Karpas-422 (cell line): Measurements from ENCODE around the gene SLC24A4. TPM values are rescaled to one million over a fixed set of nuclear protein-coding genes. Genes with fewer than 3 reads are reported as not detected.
"Not testable (repeated sequence)": the region's sequence is repeated elsewhere in the genome, so short reads cannot be mapped to it uniquely, and the experiment has no call there.

ENCODE experiments used
- DNase-seq: peaks from one replicate; pipeline ENCODE4 v3.0.0-alpha.2; 2015
- H2AFZ ChIP-seq: fragments of 200-600 bp; sonication (generic); 2 replicates; pipeline ENCODE4 v1.6.1; 2014; ENCODE audit warnings: antibody characterized with exemption, low read length, mixed read lengths
- H3K27ac ChIP-seq: fragments of 200-600 bp; sonication (generic); 2 replicates; pipeline ENCODE4 v1.5.1; 2014; ENCODE audit warnings: mild to moderate bottlenecking, low read length, moderate library complexity
- H3K27me3 ChIP-seq: fragments of 200-600 bp; sonication (generic); 2 replicates; pipeline ENCODE4 v1.6.1; 2014; ENCODE audit warnings: low read length, mixed read lengths
- H3K36me3 ChIP-seq: fragments of 200-600 bp; sonication (generic); 2 replicates; pipeline ENCODE4 v1.6.1; 2014; ENCODE audit warnings: low read length, mixed read lengths; ENCODE audit not compliant: insufficient read depth
- H3K4me1 ChIP-seq: fragments of 200-600 bp; sonication (generic); 2 replicates; pipeline ENCODE4 v1.6.1; 2014; ENCODE audit warnings: mild to moderate bottlenecking, low read length, mixed read lengths
- H3K4me2 ChIP-seq: fragments of 200-600 bp; sonication (generic); 2 replicates; pipeline ENCODE4 v1.6.1; 2014; ENCODE audit warnings: low read length, low read depth, mild to moderate bottlenecking; ENCODE audit not compliant: poor library complexity, severe bottlenecking
- H3K4me3 ChIP-seq: fragments of 200-600 bp; sonication (generic); 2 replicates; pipeline ENCODE4 v1.5.1; 2014; ENCODE audit warnings: mild to moderate bottlenecking, antibody characterized with exemption, low read length, mixed read lengths
- H3K79me2 ChIP-seq: fragments of 200-600 bp; sonication (generic); 2 replicates; pipeline ENCODE4 v1.6.1; 2014; ENCODE audit warnings: mild to moderate bottlenecking, low read length, mixed read lengths
- H3K9ac ChIP-seq: fragments of 200-600 bp; sonication (generic); 2 replicates; pipeline ENCODE4 v1.6.0; 2014; ENCODE audit warnings: low read length
- H3K9me2 ChIP-seq: fragments of 200-600 bp; sonication (generic), shearing (Covaris generic); replicated peaks from 2 replicates; pipeline ENCODE4 v1.6.0; 2014; ENCODE audit warnings: mild to moderate bottlenecking, low read length, moderate library complexity; ENCODE audit not compliant: insufficient read depth
- H3K9me3 ChIP-seq: fragments of 300-700, 200-600 bp; sonication (generic); 2 replicates; pipeline ENCODE4 v1.6.1; 2014; ENCODE audit warnings: low read length, mixed read lengths
- H4K20me1 ChIP-seq: fragments of 200-600 bp; sonication (generic); 2 replicates; pipeline ENCODE4 v1.6.1; 2014; ENCODE audit warnings: mild to moderate bottlenecking, antibody characterized with exemption, low read length, low read depth; ENCODE audit not compliant: insufficient read depth
- total RNA-seq: library from RNA; depleted of rRNA; stranded (reverse); fragments of >200 nt; shearing (Covaris generic); gene quantifications from 2 replicates; pipeline ENCODE4 v1.2.3, GENCODE V29; 2014; ENCODE audit warnings: low replicate concordance

SLC24A4 gene
- total RNA-seq, 1 experiment from 2014 or later = not detected

DNA sequence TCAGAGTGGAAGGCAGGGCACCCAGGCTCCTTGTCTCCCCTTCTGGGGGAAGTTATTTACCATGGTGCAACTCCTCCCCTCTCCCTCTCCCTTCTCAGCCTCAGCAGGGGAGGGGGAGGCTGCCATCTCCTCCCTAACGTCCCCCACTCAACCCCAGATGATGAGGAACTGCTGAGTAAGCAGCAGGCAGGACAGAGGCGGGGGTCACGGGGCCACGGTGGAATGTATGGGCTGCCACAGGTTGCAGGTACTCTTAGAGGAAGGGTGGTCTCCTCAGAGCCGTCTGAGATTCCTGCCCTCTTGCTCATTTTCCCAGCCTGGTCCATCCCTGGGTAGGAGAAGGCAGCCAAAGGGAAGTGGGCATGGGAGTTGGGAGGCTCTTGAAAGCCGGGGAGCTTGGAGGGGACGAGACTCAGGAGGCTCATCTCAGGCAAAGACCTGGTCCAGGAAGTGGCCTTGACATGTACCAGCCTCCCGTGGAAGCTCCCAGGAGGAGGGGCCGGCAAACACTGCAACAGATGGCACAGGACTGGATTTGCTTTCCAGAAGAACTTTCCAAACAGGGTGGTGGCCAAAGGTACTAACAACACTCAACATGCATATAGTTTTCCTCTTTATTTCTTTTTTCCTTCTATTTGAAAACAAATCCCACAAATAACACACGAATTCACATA, 209.7 kb downstream of the SLC24A4 start:
- Histone ChIP-seq H3K4me1 (no peaks in the 10 kb centered on the region), H3K9me2 (no peaks in the 10 kb centered on the region), H3K4me3 (no peak overlapping the region), H3K4me2 (no peak overlapping the region), H3K36me3 (no peaks in the 10 kb centered on the region), H2AFZ (no peak overlapping the region), H3K79me2 (no peaks in the 10 kb centered on the region), H3K27me3 (no peaks in the 10 kb centered on the region), H3K9me3 (no peaks in the 10 kb centered on the region), H3K9ac (no peak overlapping the region), H4K20me1 (no peaks in the 10 kb centered on the region), H3K27ac (no peak overlapping the region)
- no peak for DNase-seq

- Histone ChIP-seq H3K4me2 (no peak overlapping the region), H3K27me3 (no peaks in the 10 kb centered on the region), H3K9me2 (no peaks in the 10 kb centered on the region), H3K9me3 (no peaks in the 10 kb centered on the region), H3K4me3 (no peak overlapping the region), H4K20me1 (no peaks in the 10 kb centered on the region), H3K4me1 (no peaks in the 10 kb centered on the region), H3K27ac (no peak overlapping the region), H3K36me3 (no peaks in the 10 kb centered on the region), H2AFZ (no peak overlapping the region), H3K79me2 (no peaks in the 10 kb centered on the region), H3K9ac (no peak overlapping the region)
- DNase-seq = no peak
Observed at GRCh38 chr14:92534932-92535643, 212.1 kb downstream of the SLC24A4 start.

GRCh38 chr14:92536231-92536630, 213.3 kb downstream of the SLC24A4 start:
- H3K4me2 ChIP-seq, H3K27ac ChIP-seq, H3K9me3 ChIP-seq, H3K9ac ChIP-seq, DNase-seq, H2AFZ ChIP-seq, H3K4me1 ChIP-seq, H3K27me3 ChIP-seq, H3K4me3 ChIP-seq, H3K9me2 ChIP-seq, H4K20me1 ChIP-seq, H3K36me3 ChIP-seq, H3K79me2 ChIP-seq: not testable (repeated sequence)

DNA sequence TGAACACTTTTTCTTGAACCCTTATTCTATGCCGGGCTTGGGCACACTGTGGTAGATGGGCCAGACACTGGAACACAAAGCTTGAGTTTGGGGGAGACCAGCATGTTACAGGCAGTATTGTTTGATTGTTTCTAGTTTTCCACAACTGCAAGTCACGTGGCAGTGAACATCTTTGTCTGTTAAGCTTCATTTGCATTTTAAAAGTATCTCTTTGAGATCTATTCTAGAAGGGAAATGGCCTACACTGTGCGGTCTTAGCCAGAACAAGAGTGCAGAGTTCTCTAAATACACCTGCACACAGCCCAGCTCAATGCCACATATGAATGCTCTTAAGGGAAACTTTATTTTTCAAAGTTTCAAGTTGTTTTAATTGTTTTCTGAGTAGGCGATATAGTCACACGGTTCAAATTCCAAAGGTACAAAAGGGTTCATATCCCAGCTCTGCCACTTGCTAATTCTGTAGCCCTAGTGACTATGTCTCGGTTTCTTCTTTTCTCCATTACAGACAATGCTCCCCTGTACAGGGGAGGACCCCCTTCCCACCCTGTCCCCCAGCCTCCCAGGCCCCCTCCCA, 215.5 kb downstream of the SLC24A4 start:
- no peak for DNase-seq
- Histone ChIP-seq H3K27ac (no peak overlapping the region), H2AFZ (no peak overlapping the region)

GRCh38 chr14:92539419-92539818, 216.5 kb downstream of the SLC24A4 start:
- Histone ChIP-seq H3K27me3 (no peaks in the 10 kb centered on the region), H3K4me2 (no peak overlapping the region), H3K9me2 (no peaks in the 10 kb centered on the region), H3K27ac (no peak overlapping the region), H4K20me1 (no peaks in the 10 kb centered on the region), H3K36me3 (no peaks in the 10 kb centered on the region), H3K79me2 (no peaks in the 10 kb centered on the region), H3K4me3 (no peak overlapping the region), H3K4me1 (no peaks in the 10 kb centered on the region), H3K9me3 (no peaks in the 10 kb centered on the region), H2AFZ (no peak overlapping the region), H3K9ac (no peak overlapping the region)
- DNase-seq = no peak

More for the DNA sequence above, 215.5 kb downstream of the SLC24A4 start:
- Histone ChIP-seq H3K9me2 (no peaks in the 10 kb centered on the region), H3K4me1 (no peaks in the 10 kb centered on the region), H3K79me2 (no peaks in the 10 kb centered on the region), H3K9ac (no peak overlapping the region), H3K27me3 (no peaks in the 10 kb centered on the region), H3K4me3 (no peak overlapping the region), H3K36me3 (no peaks in the 10 kb centered on the region), H3K4me2 (no peak overlapping the region), H4K20me1 (no peaks in the 10 kb centered on the region), H3K9me3 (no peaks in the 10 kb centered on the region)

GRCh38 chr14:92539875-92540274, 216.9 kb downstream of the SLC24A4 start:
- Histone ChIP-seq H3K9ac (no peak overlapping the region), H3K27me3 (no peaks in the 10 kb centered on the region), H3K27ac (no peak overlapping the region), H3K9me3 (no peaks in the 10 kb centered on the region), H3K4me1 (no peaks in the 10 kb centered on the region), H3K4me2 (no peak overlapping the region), H3K4me3 (no peak overlapping the region), H3K36me3 (no peaks in the 10 kb centered on the region), H4K20me1 (no peaks in the 10 kb centered on the region), H3K79me2 (no peaks in the 10 kb centered on the region), H3K9me2 (no peaks in the 10 kb centered on the region), H2AFZ (no peak overlapping the region)
- DNase-seq = no peak

DNA sequence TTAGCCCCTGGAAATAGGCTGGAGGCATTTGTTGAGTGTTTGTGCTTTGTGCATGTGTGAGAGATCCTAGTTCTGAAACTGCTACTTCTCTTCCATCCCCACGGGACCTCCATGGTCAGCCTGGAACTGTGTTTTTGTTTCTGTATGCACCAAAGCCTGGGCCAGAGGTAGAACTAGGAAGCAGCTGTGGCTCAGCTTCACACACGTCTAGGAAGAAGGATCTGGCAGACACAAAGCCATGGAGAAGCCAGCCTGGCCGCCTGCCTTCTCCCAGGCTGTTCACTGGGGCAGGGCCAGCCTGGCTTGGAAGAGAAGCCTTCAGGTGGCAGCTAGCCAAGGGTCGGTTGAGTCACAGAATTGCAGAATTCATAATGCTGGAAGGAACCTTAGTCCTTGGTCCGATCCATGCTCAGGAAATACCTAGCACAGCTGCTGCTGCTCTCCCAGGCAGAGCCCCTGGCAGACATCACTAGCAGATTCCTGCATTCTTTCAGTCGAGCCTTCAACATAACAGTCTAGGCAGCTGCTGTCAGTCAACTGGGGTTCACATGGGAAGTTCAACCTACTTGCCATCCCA, 217.6 kb downstream of the SLC24A4 start:
- Histone ChIP-seq H3K4me3 (no peak overlapping the region), H3K9ac (no peak overlapping the region), H3K9me2 (no peaks in the 10 kb centered on the region), H4K20me1 (no peaks in the 10 kb centered on the region), H2AFZ (no peak overlapping the region), H3K9me3 (no peaks in the 10 kb centered on the region), H3K4me1 (no peaks in the 10 kb centered on the region), H3K79me2 (no peaks in the 10 kb centered on the region), H3K27ac (no peak overlapping the region), H3K4me2 (no peak overlapping the region), H3K27me3 (no peaks in the 10 kb centered on the region), H3K36me3 (no peaks in the 10 kb centered on the region)
- no peak for DNase-seq

GRCh38 chr14:92542766-92543554, 220.0 kb downstream of the SLC24A4 start:
- Histone ChIP-seq H3K4me2 (no peak overlapping the region), H3K79me2 (no peaks in the 10 kb centered on the region), H4K20me1 (no peaks in the 10 kb centered on the region), H2AFZ (no peak overlapping the region), H3K36me3 (no peaks in the 10 kb centered on the region), H3K27ac (no peak overlapping the region), H3K9me3 (no peaks in the 10 kb centered on the region), H3K9me2 (no peaks in the 10 kb centered on the region), H3K27me3 (no peaks in the 10 kb centered on the region), H3K9ac (no peak overlapping the region), H3K4me3 (no peak overlapping the region), H3K4me1 (no peaks in the 10 kb centered on the region)
- DNase-seq = no peak
